Suprapubic skin (tissue), 4 donors: ENCODE results near the gene MYBPH. TPM values are rescaled to one million over a fixed set of nuclear protein-coding genes. Genes with fewer than 3 reads are reported as not detected.

Source experiments
- DNase-seq, 2 donors: peaks; one replicate each; pipeline ENCODE4 v3.0.0-alpha.2; 2019; ENCODE audit warnings: low spot score in 2 of 2
- H3K27ac ChIP-seq: fragments of 200-600 bp; sonication (generic); one replicate; pipeline ENCODE4 v1.5.1; 2019
- H3K27me3 ChIP-seq: fragments of 200-600 bp; sonication (generic); one replicate; pipeline ENCODE4 v1.5.1; 2019
- H3K36me3 ChIP-seq: fragments of 200-600 bp; sonication (generic); one replicate; pipeline ENCODE4 v1.5.1; 2019
- H3K4me1 ChIP-seq: fragments of 200-600 bp; sonication (generic); one replicate; pipeline ENCODE4 v1.5.1; 2019
- H3K4me3 ChIP-seq: fragments of 200-600 bp; sonication (generic); one replicate; pipeline ENCODE4 v1.5.1; 2019; ENCODE audit warnings: mild to moderate bottlenecking
- H3K9me3 ChIP-seq: fragments of 200-600 bp; sonication (generic); one replicate; pipeline ENCODE4 v1.5.1; 2019
- CTCF ChIP-seq, 2 donors: fragments of 200-600 bp in 1 of 2; fragments of 450-650 bp in 1 of 2; sonication (generic) in 1 of 2; IDR thresholded peaks; one replicate each; pipeline ENCODE4 v1.5.1; 2016 to 2019; ENCODE audit warnings: antibody characterized with exemption in 2 of 2, mild to moderate bottlenecking in 1 of 2, moderate library complexity in 1 of 2
- EP300 ChIP-seq: sonication (generic); formaldehyde crosslinking; IDR thresholded peaks from one replicate; pipeline ENCODE4 v1.6.1; 2017; ENCODE audit warnings: antibody characterized with exemption
- POLR2A ChIP-seq, 2 donors: fragments of 450-650 bp; IDR thresholded peaks; one replicate each; pipeline ENCODE4 v1.6.1; 2017; ENCODE audit warnings: antibody characterized with exemption in 2 of 2, mild to moderate bottlenecking in 2 of 2, moderate library complexity in 2 of 2
- POLR2AphosphoS5 ChIP-seq, 3 donors: sonication (generic); formaldehyde crosslinking; IDR thresholded peaks; one replicate each; pipeline ENCODE4 v1.6.1; 2017; ENCODE audit warnings: antibody characterized with exemption in 3 of 3
- WGBS: methylation state at CpG from one replicate; pipeline ENCODE4 v1.1.5; 2018; 5-methylcytosine and 5-hydroxymethylcytosine counted together
- total RNA-seq, 4 donors: library from RNA; depleted of rRNA; stranded (reverse); fragments of >200 nt; gene quantifications; one replicate each; pipeline ENCODE4 v1.1.0, GENCODE V29; 2016

Gene MYBPH
- total RNA-seq, 4 donors from 2014 or later, result 0.26 TPM; not detected in 3

DNA sequence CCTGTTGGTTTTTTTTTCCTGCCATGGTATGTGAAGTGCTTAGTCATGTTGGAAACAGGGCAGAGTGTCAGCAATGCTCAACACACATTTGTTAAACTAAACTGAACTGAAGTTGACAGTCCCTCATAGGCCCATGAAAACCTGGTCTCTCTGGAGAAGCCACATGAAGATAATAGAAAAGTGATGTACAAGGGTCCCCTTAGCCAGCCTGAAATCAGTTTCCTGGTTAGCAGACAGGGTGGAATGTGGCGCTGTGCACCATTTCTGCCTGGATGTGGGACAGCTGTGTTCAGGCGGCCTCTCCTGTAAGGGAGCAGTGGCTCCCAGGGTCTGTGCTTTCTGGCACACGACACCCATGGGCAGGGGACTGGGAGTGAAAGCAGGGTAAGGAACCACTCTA is 20.7 kb upstream of the MYBPH start:
- Histone ChIP-seq H3K27me3 (peaks cover 3% of the 10 kb centered on the region), H3K4me3 (no peak overlapping the region), H3K4me1 (peaks cover 20% of the 10 kb centered on the region), H3K27ac (no peak overlapping the region), H3K9me3 (no peaks in the 10 kb centered on the region), H3K36me3 (no peaks in the 10 kb centered on the region)
- whole genome bisulfite sequencing, result 97% methylated on average over 3 of the region's 3 CpGs
- no peak for DNase-seq
- TF ChIP-seq EP300 (no peak), CTCF (IDR thresholded peaks at IDR 0.05) (no peak), POLR2A (IDR thresholded peaks at IDR 0.05) (no peak), POLR2AphosphoS5 (IDR thresholded peaks at IDR 0.05) (no peak)

- WGBS, result 95% methylated on average over 2 of the region's 2 CpGs
- no peaks in the 10 kb centered on the region for H3K9me3 ChIP-seq
- H3K27ac ChIP-seq, result no peak overlapping the region
- no peak overlapping the region for H3K4me3 ChIP-seq
- H3K4me1 ChIP-seq, result peaks cover 18% of the 10 kb centered on the region
- no peak for DNase-seq
- H3K36me3 ChIP-seq, result no peaks in the 10 kb centered on the region
- TF ChIP-seq EP300, result no peak
- no peak for TF ChIP-seq POLR2A (IDR thresholded peaks at IDR 0.05)
- TF ChIP-seq POLR2AphosphoS5 (IDR thresholded peaks at IDR 0.05), result no peak
- no peak for TF ChIP-seq CTCF (IDR thresholded peaks at IDR 0.05)
- no peaks in the 10 kb centered on the region for H3K27me3 ChIP-seq
Observed at GRCh38 chr1:203190949-203191348, 15.3 kb upstream of the MYBPH start.

DNA sequence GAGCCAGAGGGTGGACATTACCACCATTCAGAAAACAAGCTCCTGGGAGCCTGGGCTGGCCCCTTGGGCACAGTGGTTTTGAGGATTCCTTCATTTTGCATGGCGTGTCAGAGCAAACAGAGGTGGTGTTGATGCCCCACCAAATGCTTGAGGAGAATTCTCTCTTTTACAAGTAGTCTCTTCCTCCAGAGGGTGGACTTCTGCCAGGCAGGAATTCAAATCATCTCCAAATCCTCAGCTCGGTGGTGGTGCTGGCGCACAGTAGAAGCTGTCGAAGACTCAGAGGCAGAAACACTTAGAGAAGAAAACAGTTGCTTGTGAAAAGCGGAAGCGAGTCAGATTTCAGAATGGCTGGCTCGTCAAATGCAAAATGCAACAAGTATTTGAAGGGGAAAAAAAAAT is 14.3 kb upstream of the MYBPH start:
- DNase-seq, result no peak
- WGBS, result 62% methylated on average over 7 of the region's 7 CpGs
- Histone ChIP-seq H3K4me3 (no peak overlapping the region), H3K27ac (no peak overlapping the region), H3K9me3 (no peaks in the 10 kb centered on the region), H3K27me3 (no peaks in the 10 kb centered on the region), H3K36me3 (no peaks in the 10 kb centered on the region), H3K4me1 (peaks cover 28% of the 10 kb centered on the region)
- TF ChIP-seq CTCF (IDR thresholded peaks at IDR 0.05) (no peak), POLR2AphosphoS5 (IDR thresholded peaks at IDR 0.05) (no peak), EP300 (no peak)

- no peak for TF ChIP-seq POLR2AphosphoS5 (IDR thresholded peaks at IDR 0.05)
- no peak for DNase-seq
- peaks cover 32% of the 10 kb centered on the region for H3K4me1 ChIP-seq
- no peak overlapping the region for H3K27ac ChIP-seq
- no peaks in the 10 kb centered on the region for H3K36me3 ChIP-seq
- WGBS, result 96% methylated on average over 4 of the region's 4 CpGs
- H3K27me3 ChIP-seq, result no peaks in the 10 kb centered on the region
- H3K4me3 ChIP-seq, result no peak overlapping the region
- no peaks in the 10 kb centered on the region for H3K9me3 ChIP-seq
Observed at GRCh38 chr1:203188686-203189232, 13.1 kb upstream of the MYBPH start.

DNA sequence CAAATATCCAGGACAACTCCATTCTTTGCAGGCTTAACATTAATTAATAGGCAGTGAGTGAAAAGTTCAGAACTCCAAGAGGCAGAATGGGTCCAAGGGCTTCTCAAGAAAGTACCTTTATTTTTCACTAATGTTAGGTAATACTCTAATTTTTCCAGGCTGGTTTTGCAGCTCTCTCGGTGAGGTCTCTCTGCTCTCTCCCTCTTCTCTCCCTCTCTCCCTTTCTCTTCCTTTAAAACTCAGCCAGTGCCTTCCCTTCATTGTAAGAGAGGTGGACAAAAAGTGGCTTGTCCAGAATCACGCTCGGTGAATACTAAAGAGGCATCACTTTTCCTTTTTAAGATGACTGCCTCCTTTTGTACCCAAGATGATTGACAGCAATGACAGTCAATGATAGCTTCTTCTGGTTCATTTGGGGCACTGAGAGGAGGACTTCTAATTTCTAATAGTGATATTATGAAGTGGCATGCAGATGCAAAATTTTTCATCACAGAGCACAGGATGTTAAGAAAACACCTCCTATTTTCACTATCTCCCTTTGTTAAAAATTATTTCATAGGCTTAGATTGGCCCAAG is 12.2 kb upstream of the MYBPH start:
- H3K4me3 ChIP-seq, result no peak overlapping the region
- no peaks in the 10 kb centered on the region for H3K27me3 ChIP-seq
- peak overlapping the region; percentile 50 for H3K27ac ChIP-seq
- no peaks in the 10 kb centered on the region for H3K9me3 ChIP-seq
- no peak for DNase-seq
- peaks cover 32% of the 10 kb centered on the region for H3K4me1 ChIP-seq
- no peak for TF ChIP-seq POLR2A (IDR thresholded peaks at IDR 0.05)
- TF ChIP-seq EP300, result no peak
- no peak for TF ChIP-seq CTCF (IDR thresholded peaks at IDR 0.05)
- no peak for TF ChIP-seq POLR2AphosphoS5 (IDR thresholded peaks at IDR 0.05)
- no peaks in the 10 kb centered on the region for H3K36me3 ChIP-seq
- 80% methylated on average over 3 of the region's 3 CpGs for WGBS

DNA sequence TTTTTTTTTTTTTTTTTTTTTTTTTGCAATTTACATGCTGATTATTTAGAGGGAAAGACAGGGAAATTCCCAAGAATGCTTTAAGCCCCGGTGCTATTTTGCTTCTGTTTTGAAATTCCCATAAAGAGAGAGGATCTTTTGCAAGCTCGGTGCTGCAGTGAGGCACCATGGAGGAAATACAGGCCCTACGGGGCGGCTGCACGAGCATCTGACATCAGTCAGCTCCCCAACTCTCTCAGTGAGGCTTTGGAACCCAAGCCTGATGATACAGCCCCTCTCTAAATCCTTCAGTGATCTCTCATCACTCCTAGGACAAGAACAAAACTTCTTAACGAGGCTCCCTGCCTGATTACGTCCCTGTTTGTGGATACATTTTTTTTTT is 11.7 kb upstream of the MYBPH start:
- Histone ChIP-seq H3K36me3 (no peaks in the 10 kb centered on the region), H3K4me3 (no peak overlapping the region), H3K27me3 (no peaks in the 10 kb centered on the region), H3K9me3 (no peaks in the 10 kb centered on the region), H3K27ac (peak overlapping the region; percentile 50), H3K4me1 (peaks cover 32% of the 10 kb centered on the region)
- 30% methylated on average over 7 of the region's 7 CpGs for WGBS
- TF ChIP-seq POLR2AphosphoS5 (IDR thresholded peaks at IDR 0.05) (no peak), CTCF (IDR thresholded peaks at IDR 0.05) (no peak), POLR2A (IDR thresholded peaks at IDR 0.05) (no peak), EP300 (no peak)
- no peak for DNase-seq
